DND-41 (cell line): ENCODE measurements around the gene XXYLT1.

Experiments
- ATAC-seq: fragments of 200-7000 bp; cut with Tn5 transposase; 3 replicates; pipeline ENCODE4 v1.9.1; 2021; ENCODE audit warnings: low read depth; ENCODE audit not compliant: insufficient read depth
- DNase-seq: peaks from one replicate; pipeline ENCODE4 v3.0.0-alpha.2; 2020
- H2AFZ ChIP-seq: 2 replicates; pipeline ENCODE4 v1.6.0; 2012; ENCODE audit warnings: low read depth, low read length
- H3K27ac ChIP-seq: 2 replicates; pipeline ENCODE4 v1.5.1; 2012; ENCODE audit warnings: low read length, inconsistent platforms
- H3K27me3 ChIP-seq: fragments of 200-600 bp; sonication (generic); 2 replicates; pipeline ENCODE4 v1.6.0; 2012; ENCODE audit warnings: low read length, mild to moderate bottlenecking, inconsistent platforms; ENCODE audit not compliant: insufficient read depth, poor library complexity
- H3K36me3 ChIP-seq: 2 replicates; pipeline ENCODE4 v1.5.1; 2012; ENCODE audit warnings: low read length, inconsistent platforms; ENCODE audit not compliant: insufficient read depth
- H3K4me1 ChIP-seq: 2 replicates; pipeline ENCODE4 v1.5.1; 2012; ENCODE audit warnings: mild to moderate bottlenecking, low read length; ENCODE audit not compliant: insufficient read depth
- H3K4me2 ChIP-seq: 2 replicates; pipeline ENCODE4 v1.6.0; 2012; ENCODE audit warnings: mild to moderate bottlenecking, moderate library complexity, low read length, inconsistent platforms; ENCODE audit not compliant: insufficient read depth
- H3K4me3 ChIP-seq, 2 experiments: fragments of 200-600 bp in 1 of 2; shearing (Covaris generic) in 1 of 2; 2 replicates each; pipeline ENCODE4 v1.5.1; 2012 to 2016; ENCODE audit warnings: inconsistent platforms in 2 of 2, low read length in 2 of 2, mild to moderate bottlenecking in 2 of 2, low read depth in 1 of 2, moderate library complexity in 1 of 2
- H3K79me2 ChIP-seq: 2 replicates; pipeline ENCODE4 v1.6.0; 2012; ENCODE audit warnings: low read length, inconsistent platforms; ENCODE audit not compliant: insufficient read depth
- H3K9ac ChIP-seq: 2 replicates; pipeline ENCODE4 v1.6.0; 2012; ENCODE audit warnings: low read depth, mild to moderate bottlenecking, inconsistent platforms, low read length, moderate library complexity
- H3K9me3 ChIP-seq: 2 replicates; pipeline ENCODE4 v1.5.1; 2012; ENCODE audit warnings: low read length, moderate library complexity, mild to moderate bottlenecking, inconsistent platforms; ENCODE audit not compliant: insufficient read depth, severe bottlenecking
- H4K20me1 ChIP-seq: 2 replicates; pipeline ENCODE4 v1.6.0; 2012; ENCODE audit warnings: low read length; ENCODE audit not compliant: insufficient read depth
- CTCF ChIP-seq: IDR thresholded peaks from 2 replicates; pipeline ENCODE4 v1.5.1; 2012; ENCODE audit warnings: borderline replicate concordance, low read length, moderate library complexity, mild to moderate bottlenecking; ENCODE audit not compliant: poor library complexity, severe bottlenecking; ENCODE audit errors: extremely low read depth
- EZH2 ChIP-seq: IDR thresholded peaks from 3 replicates; pipeline ENCODE4 v1.6.1; 2012; ENCODE audit warnings: borderline replicate concordance, low read depth, mild to moderate bottlenecking, moderate library complexity, low read length, inconsistent platforms; ENCODE audit not compliant: severe bottlenecking

The XXYLT1 gene

GRCh38 chr3:195032106-195032759, 238.7 kb downstream of the XXYLT1 start:
- no peaks in the 10 kb centered on the region for H3K4me1 ChIP-seq
- H3K27ac ChIP-seq, result no peak overlapping the region
- H3K4me3 ChIP-seq, result no peak overlapping the region

GRCh38 chr3:195031574-195032003, 239.4 kb downstream of the XXYLT1 start:
- Histone ChIP-seq H2AFZ (no peak overlapping the region), H3K79me2 (no peaks in the 10 kb centered on the region), H3K9me3 (no peaks in the 10 kb centered on the region), H3K4me3 (no peak overlapping the region), H3K36me3 (no peaks in the 10 kb centered on the region), H4K20me1 (no peaks in the 10 kb centered on the region), H3K4me2 (no peak overlapping the region), H3K27me3 (peaks cover 7% of the 10 kb centered on the region), H3K4me1 (no peaks in the 10 kb centered on the region), H3K9ac (no peak overlapping the region), H3K27ac (no peak overlapping the region)
- no peak for ATAC-seq
- no peak for DNase-seq
- no peak for TF ChIP-seq CTCF
- no peak for TF ChIP-seq EZH2

More at GRCh38 chr3:195032106-195032759, 238.7 kb downstream of the XXYLT1 start:
- Histone ChIP-seq H4K20me1 (no peaks in the 10 kb centered on the region), H3K27me3 (peaks cover 7% of the 10 kb centered on the region), H3K36me3 (no peaks in the 10 kb centered on the region), H2AFZ (no peak overlapping the region), H3K79me2 (no peaks in the 10 kb centered on the region), H3K9ac (no peak overlapping the region), H3K4me2 (no peak overlapping the region), H3K9me3 (no peaks in the 10 kb centered on the region)
- ATAC-seq (no peak), DNase-seq (no peak)
- TF ChIP-seq EZH2 (no peak), CTCF (no peak)

- ATAC-seq (no peak), DNase-seq (no peak)
- no peak overlapping the region for H2AFZ ChIP-seq
- no peak overlapping the region for H3K4me2 ChIP-seq
- peaks cover 7% of the 10 kb centered on the region for H3K27me3 ChIP-seq
- H3K27ac ChIP-seq, result no peak overlapping the region
- no peak for TF ChIP-seq EZH2
- TF ChIP-seq CTCF, result no peak
- H4K20me1 ChIP-seq, result no peaks in the 10 kb centered on the region
- H3K4me3 ChIP-seq, result no peak overlapping the region
- no peaks in the 10 kb centered on the region for H3K36me3 ChIP-seq
- no peak overlapping the region for H3K9ac ChIP-seq
- H3K79me2 ChIP-seq, result no peaks in the 10 kb centered on the region
- H3K4me1 ChIP-seq, result no peaks in the 10 kb centered on the region
- H3K9me3 ChIP-seq, result no peaks in the 10 kb centered on the region
Observed at GRCh38 chr3:195030791-195031321, 240.1 kb downstream of the XXYLT1 start.
